Duodenal mucosa (tissue), 2 donors: ENCODE results near the gene ZNF362.

Experiments
- H3K27ac ChIP-seq: one replicate; pipeline ENCODE4 v1.7.0; 2013; ENCODE audit warnings: low read depth, low read length
- H3K27me3 ChIP-seq, 2 donors: one replicate each; pipeline ENCODE4 v1.7.0; 2013; ENCODE audit warnings: low read length in 2 of 2, control low read depth in 1 of 2; ENCODE audit not compliant: insufficient read depth in 2 of 2, control insufficient read depth in 1 of 2
- H3K36me3 ChIP-seq, 2 donors: one replicate each; pipeline ENCODE4 v1.7.0; 2013; ENCODE audit warnings: low read length in 2 of 2, control low read depth in 1 of 2; ENCODE audit not compliant: insufficient read depth in 2 of 2, control insufficient read depth in 1 of 2
- H3K4me1 ChIP-seq, 2 donors: one replicate each; pipeline ENCODE4 v1.7.0; 2013; ENCODE audit warnings: low read length in 2 of 2, control low read depth in 1 of 2; ENCODE audit not compliant: insufficient read depth in 2 of 2, control insufficient read depth in 1 of 2
- H3K4me3 ChIP-seq, 2 donors: one replicate each; pipeline ENCODE4 v1.7.0; 2013; ENCODE audit warnings: low read length in 2 of 2, low read depth in 1 of 2
- H3K9ac ChIP-seq, 2 donors: one replicate each; pipeline ENCODE4 v1.7.0; 2013; ENCODE audit warnings: low read length in 2 of 2, low read depth in 1 of 2
- H3K9me3 ChIP-seq, 2 donors: one replicate each; pipeline ENCODE4 v1.7.0; 2013; ENCODE audit warnings: low read length in 2 of 2, control low read depth in 1 of 2; ENCODE audit not compliant: control insufficient read depth in 1 of 2

ZNF362 gene

GRCh38 chr1:33272930-33273329 is 16.6 kb downstream of the ZNF362 start:
- no peaks in the 10 kb centered on the region for H3K27me3 ChIP-seq
- no peak overlapping the region for H3K4me3 ChIP-seq
- no peak overlapping the region for H3K9ac ChIP-seq
- peaks cover 9 to 28% of the 10 kb centered on the region in 2 donors for H3K36me3 ChIP-seq
- no peaks in the 10 kb centered on the region for H3K9me3 ChIP-seq
- H3K4me1 ChIP-seq = no peaks in the 10 kb centered on the region
- no peak overlapping the region for H3K27ac ChIP-seq

GRCh38 chr1:33273406-33273805 is 17.1 kb downstream of the ZNF362 start:
- no peaks in the 10 kb centered on the region for H3K4me1 ChIP-seq
- H3K36me3 ChIP-seq = peaks cover 9 to 28% of the 10 kb centered on the region in 2 donors
- no peaks in the 10 kb centered on the region for H3K9me3 ChIP-seq
- H3K27ac ChIP-seq = no peak overlapping the region
- H3K4me3 ChIP-seq = no peak overlapping the region
- no peaks in the 10 kb centered on the region for H3K27me3 ChIP-seq
- H3K9ac ChIP-seq = no peak overlapping the region

- Histone ChIP-seq H3K9ac (no peak overlapping the region), H3K4me1 (no peaks in the 10 kb centered on the region), H3K4me3 (no peak overlapping the region), H3K27ac (no peak overlapping the region), H3K9me3 (no peaks in the 10 kb centered on the region), H3K36me3 (peaks cover 9 to 31% of the 10 kb centered on the region in 2 donors), H3K27me3 (no peaks in the 10 kb centered on the region)
These were observed 17.7 kb downstream of the ZNF362 start for GRCh38 chr1:33273961-33274371.

GRCh38 chr1:33274446-33274845 is 18.2 kb downstream of the ZNF362 start:
- no peak overlapping the region for H3K27ac ChIP-seq
- H3K4me3 ChIP-seq = no peak overlapping the region
- no peaks in the 10 kb centered on the region for H3K9me3 ChIP-seq
- H3K36me3 ChIP-seq = peaks cover 9 to 31% of the 10 kb centered on the region in 2 donors
- H3K4me1 ChIP-seq = no peaks in the 10 kb centered on the region
- no peaks in the 10 kb centered on the region for H3K27me3 ChIP-seq
- no peak overlapping the region for H3K9ac ChIP-seq

GRCh38 chr1:33275195-33275594 is 18.9 kb downstream of the ZNF362 start:
- Histone ChIP-seq H3K9me3 (no peaks in the 10 kb centered on the region), H3K4me3 (no peak overlapping the region), H3K27ac (no peak overlapping the region), H3K4me1 (no peaks in the 10 kb centered on the region), H3K9ac (no peak overlapping the region), H3K27me3 (no peaks in the 10 kb centered on the region), H3K36me3 (peaks cover 5 to 31% of the 10 kb centered on the region in 2 donors)

DNA sequence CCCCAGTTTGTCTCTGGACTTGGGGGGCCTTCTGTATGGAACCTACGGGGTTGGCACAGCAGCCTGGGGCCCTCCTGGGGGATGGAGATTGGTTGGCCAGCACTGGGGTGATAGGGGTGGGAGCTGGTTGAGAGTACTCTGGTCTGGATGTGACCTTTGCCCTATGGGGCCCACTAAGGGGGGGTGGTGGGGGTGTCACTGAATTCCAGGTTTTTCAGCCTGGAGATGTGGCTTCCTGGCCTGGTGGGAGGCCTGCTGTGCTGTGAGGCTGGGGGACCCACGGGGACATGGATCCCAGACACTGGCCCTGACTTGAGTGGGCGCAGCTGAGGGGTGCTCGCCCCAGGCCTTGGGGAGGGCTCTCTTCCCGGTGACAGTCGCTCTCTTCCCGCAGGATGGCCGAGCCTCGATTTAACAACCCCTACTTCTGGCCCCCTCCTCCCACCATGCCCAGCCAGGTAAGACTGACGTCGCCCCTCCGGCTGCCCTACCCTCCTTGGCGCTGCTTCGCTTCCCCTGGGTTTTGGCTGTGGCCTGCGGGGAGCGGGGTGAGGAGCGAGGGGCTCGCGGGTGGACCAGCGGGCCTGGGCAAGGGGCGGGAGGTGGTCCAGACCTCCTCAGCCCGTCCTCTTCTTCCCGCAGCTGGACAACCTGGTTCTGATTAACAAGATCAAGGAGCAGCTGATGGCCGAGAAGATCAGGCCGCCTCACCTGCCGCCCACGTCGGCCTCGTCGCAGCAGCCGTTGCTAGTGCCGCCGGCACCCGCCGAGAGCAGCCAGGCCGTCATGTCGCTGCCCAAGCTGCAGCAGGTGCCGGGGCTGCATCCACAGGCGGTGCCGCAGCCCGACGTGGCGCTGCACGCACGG is 19.6 kb downstream of the ZNF362 start:
- H3K36me3 ChIP-seq = peaks cover 5 to 26% of the 10 kb centered on the region in 2 donors
- no peak overlapping the region for H3K27ac ChIP-seq

GRCh38 chr1:33276573-33277298 is 20.4 kb downstream of the ZNF362 start:
- no peaks in the 10 kb centered on the region for H3K4me1 ChIP-seq
- no peaks in the 10 kb centered on the region for H3K9me3 ChIP-seq
- H3K27ac ChIP-seq = no peak overlapping the region
- H3K36me3 ChIP-seq = peaks cover 11 to 33% of the 10 kb centered on the region in 2 donors
- no peak overlapping the region for H3K9ac ChIP-seq
- no peak overlapping the region for H3K4me3 ChIP-seq
- H3K27me3 ChIP-seq = no peaks in the 10 kb centered on the region

More for the DNA sequence above, 19.6 kb downstream of the ZNF362 start:
- no peaks in the 10 kb centered on the region for H3K4me1 ChIP-seq
- H3K4me3 ChIP-seq = no peak overlapping the region
- no peaks in the 10 kb centered on the region for H3K9me3 ChIP-seq
- no peak overlapping the region for H3K9ac ChIP-seq
- no peaks in the 10 kb centered on the region for H3K27me3 ChIP-seq

DNA sequence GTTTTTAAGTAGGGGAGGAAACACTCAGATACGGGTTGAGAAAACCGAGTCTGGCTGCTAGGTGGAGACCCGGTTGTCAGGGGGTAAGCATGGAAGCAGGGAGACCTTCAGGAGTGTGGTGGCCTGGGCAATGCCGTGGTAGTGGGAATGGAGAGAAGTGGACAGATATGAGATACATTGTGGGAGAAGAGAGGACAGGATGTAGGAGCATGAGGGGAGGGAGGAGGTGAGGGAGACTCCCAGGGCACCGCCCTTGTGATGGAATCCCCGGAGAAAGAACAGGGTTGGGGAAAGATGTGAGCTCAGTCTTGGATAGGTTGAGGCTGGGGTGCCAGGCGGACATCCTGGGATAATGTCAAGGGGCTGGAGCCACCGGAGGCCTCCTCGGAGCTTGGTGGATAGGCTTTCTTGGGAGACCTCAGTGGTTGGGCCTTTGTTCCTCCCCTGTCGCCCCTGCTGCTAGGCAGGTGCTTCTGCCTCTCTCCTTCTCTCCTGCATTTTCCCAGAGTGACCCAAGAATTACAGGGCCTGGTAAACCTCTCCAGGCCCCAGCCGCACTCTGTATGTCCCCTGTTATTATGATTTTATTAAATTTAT is 21.3 kb downstream of the ZNF362 start:
- no peaks in the 10 kb centered on the region for H3K27me3 ChIP-seq
- H3K36me3 ChIP-seq = peaks cover 14 to 37% of the 10 kb centered on the region in 2 donors
- H3K27ac ChIP-seq = no peak overlapping the region

DNA sequence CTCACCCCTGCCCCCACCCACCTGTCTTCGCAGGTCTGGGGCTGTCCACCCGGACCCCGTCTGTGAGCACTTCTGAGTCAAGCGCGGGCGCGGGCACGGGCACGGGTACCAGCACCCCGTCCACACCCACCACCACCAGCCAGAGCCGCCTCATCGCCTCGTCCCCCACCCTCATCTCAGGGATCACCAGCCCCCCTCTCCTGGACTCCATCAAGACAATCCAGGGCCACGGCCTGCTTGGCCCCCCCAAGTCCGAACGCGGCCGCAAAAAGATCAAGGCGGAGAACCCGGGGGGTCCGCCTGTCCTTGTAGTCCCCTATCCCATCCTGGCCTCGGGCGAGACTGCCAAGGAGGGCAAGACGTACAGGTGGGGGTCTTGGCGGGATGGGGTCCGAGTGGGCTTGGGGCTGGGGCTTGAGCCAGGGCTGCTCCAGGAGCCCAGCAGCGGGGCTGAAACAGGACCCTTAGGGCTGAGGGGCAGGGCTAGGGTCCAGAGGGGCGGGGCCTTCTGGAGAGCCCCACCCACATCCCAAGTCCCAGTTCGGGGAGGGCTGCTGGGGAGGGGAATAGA is 23.9 kb downstream of the ZNF362 start:
- Histone ChIP-seq H3K27me3 (no peaks in the 10 kb centered on the region), H3K36me3 (peaks cover 14 to 44% of the 10 kb centered on the region in 2 donors), H3K4me1 (no peaks in the 10 kb centered on the region), H3K9me3 (no peaks in the 10 kb centered on the region), H3K9ac (no peak overlapping the region), H3K4me3 (no peak overlapping the region), H3K27ac (no peak overlapping the region)

More for the DNA sequence above, 21.3 kb downstream of the ZNF362 start:
- Histone ChIP-seq H3K4me1 (no peaks in the 10 kb centered on the region), H3K9me3 (no peaks in the 10 kb centered on the region), H3K4me3 (no peak overlapping the region), H3K9ac (no peak overlapping the region)
